HepG2 (cell line): ENCODE measurements around the gene LGALS4.

Source experiments
- EZH2 ChIP-seq: conservative IDR thresholded peaks from 2 replicates; pipeline ENCODE4 v1.6.1; 2012; ENCODE audit warnings: mild to moderate bottlenecking, low read depth, low read length, moderate library complexity
- MAFF ChIP-seq: IDR thresholded peaks from 2 replicates; pipeline ENCODE4 v1.6.1; 2011; ENCODE audit warnings: low read depth, low read length, improper control_type of control experiment
- SRF ChIP-seq: IDR thresholded peaks from 2 replicates; pipeline ENCODE4 v1.6.1; 2011; ENCODE audit warnings: mild to moderate bottlenecking, low read depth, low read length, moderate library complexity
- ZFP41 ChIP-seq: sonication (generic); formaldehyde crosslinking; IDR thresholded peaks from 2 replicates; pipeline ENCODE4 v1.4.0; 2020; ENCODE audit warnings: mild to moderate bottlenecking, missing genetic modification reagents, borderline replicate concordance
- ZFP62 ChIP-seq: sonication (generic); formaldehyde crosslinking; IDR thresholded peaks from 2 replicates; pipeline ENCODE4 v1.4.0; 2020; ENCODE audit warnings: missing genetic modification reagents
- ZNF660 ChIP-seq: sonication (generic); formaldehyde crosslinking; IDR thresholded peaks from 2 replicates; pipeline ENCODE4 v1.5.1; 2020; ENCODE audit warnings: mild to moderate bottlenecking, low read depth, missing genetic modification reagents, borderline replicate concordance
- TF ChIP-seq, protein P1 (sequence below): sonication (generic); formaldehyde crosslinking; IDR thresholded peaks from 2 replicates; pipeline ENCODE4 v1.8.0; 2022; ENCODE audit warnings: mild to moderate bottlenecking, missing genetic modification reagents, borderline replicate concordance
- TF ChIP-seq, protein P2 (sequence below): IDR thresholded peaks from 2 replicates; pipeline ENCODE4 v1.6.1; 2016; ENCODE audit warnings: low read depth

DNA sequence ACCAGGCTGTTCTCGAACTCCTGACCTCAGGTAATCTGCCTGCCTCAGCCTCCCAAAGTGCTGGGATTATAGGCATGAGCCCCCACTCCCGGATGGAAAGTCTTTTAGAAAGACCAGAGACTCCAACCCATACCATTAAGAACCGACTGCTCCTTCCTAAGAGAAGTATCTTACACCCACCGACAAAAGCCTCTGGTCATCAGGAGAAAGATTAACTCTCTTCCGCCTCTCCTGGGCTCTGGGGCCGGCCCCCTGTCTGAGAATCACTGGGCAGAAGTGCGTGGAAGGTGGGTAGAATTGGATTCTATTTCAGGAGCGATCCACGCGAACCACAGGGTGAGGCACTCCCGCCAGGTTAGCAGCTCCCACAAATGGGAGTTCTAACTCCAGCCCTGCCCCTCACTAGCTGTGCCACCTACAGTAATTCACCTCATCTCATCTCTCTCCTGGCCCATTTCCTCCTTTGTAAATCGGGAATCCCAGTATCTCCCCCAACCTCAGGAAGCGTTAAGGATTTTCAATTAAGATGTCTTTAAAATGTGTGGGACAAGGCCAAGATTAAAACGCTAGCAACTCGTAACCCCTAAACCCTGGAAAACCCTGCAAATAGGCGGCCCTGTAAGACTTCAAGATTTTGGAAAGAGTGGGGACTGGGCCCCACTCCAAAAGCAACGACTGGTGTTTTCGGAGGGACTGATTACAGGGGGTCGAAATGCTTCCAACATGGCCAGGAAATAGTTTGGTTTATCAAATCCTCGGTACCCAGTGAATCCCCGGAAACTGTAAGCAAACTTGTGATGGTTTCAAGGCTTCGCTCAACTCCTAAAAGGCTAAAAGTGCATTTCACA, 35.8 kb upstream of the LGALS4 start:
- no peak for TF ChIP-seq ZNF660 (CRISPR knock-in tag)
- no peak for TF ChIP-seq EZH2
- TF ChIP-seq, protein P1, sequence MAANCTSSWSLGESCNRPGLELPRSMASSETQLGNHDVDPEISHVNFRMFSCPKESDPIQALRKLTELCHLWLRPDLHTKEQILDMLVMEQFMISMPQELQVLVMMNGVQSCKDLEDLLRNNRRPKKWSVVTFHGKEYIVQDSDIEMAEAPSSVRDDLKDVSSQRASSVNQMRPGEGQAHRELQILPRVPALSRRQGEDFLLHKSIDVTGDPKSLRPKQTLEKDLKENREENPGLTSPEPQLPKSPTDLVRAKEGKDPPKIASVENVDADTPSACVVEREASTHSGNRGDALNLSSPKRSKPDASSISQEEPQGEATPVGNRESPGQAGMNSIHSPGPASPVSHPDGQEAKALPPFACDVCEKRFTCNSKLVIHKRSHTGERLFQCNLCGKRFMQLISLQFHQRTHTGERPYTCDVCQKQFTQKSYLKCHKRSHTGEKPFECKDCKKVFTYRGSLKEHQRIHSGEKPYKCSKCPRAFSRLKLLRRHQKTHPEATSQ (CRISPR knock-in tag), result no peak
- TF ChIP-seq SRF, result no peak
- TF ChIP-seq MAFF, result no peak
- TF ChIP-seq ZFP62, result no peak
- TF ChIP-seq, protein P2, sequence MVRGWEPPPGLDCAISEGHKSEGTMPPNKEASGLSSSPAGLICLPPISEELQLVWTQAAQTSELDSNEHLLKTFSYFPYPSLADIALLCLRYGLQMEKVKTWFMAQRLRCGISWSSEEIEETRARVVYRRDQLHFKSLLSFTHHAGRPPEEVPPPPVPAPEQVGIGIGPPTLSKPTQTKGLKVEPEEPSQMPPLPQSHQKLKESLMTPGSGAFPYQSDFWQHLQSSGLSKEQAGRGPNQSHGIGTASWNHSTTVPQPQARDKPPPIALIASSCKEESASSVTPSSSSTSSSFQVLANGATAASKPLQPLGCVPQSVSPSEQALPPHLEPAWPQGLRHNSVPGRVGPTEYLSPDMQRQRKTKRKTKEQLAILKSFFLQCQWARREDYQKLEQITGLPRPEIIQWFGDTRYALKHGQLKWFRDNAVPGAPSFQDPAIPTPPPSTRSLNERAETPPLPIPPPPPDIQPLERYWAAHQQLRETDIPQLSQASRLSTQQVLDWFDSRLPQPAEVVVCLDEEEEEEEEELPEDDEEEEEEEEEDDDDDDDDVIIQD, result no peak
- no peak for TF ChIP-seq ZFP41 (CRISPR knock-in tag)
